ENCODE measurements around the gene AMMECR1L.

GRCh38 chr2:127887776-127888130, 2.0 kb upstream of the AMMECR1L start:
- TF ChIP-seq, protein P1, sequence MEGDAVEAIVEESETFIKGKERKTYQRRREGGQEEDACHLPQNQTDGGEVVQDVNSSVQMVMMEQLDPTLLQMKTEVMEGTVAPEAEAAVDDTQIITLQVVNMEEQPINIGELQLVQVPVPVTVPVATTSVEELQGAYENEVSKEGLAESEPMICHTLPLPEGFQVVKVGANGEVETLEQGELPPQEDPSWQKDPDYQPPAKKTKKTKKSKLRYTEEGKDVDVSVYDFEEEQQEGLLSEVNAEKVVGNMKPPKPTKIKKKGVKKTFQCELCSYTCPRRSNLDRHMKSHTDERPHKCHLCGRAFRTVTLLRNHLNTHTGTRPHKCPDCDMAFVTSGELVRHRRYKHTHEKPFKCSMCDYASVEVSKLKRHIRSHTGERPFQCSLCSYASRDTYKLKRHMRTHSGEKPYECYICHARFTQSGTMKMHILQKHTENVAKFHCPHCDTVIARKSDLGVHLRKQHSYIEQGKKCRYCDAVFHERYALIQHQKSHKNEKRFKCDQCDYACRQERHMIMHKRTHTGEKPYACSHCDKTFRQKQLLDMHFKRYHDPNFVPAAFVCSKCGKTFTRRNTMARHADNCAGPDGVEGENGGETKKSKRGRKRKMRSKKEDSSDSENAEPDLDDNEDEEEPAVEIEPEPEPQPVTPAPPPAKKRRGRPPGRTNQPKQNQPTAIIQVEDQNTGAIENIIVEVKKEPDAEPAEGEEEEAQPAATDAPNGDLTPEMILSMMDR (IDR thresholded peaks at IDR 0.05), result no peak
- TF ChIP-seq EP300 (IDR thresholded peaks at IDR 0.05), result no peak
